Nephron (organoid): ENCODE measurements around the gene RAB40B.

Experiments
- H3K27ac Mint-ChIP-seq, 3 experiments: 2 replicates each; pipeline ENCODE4 v1.8.0; 2020; ENCODE audit warnings: mixed read lengths in 3 of 3, mild to moderate bottlenecking in 2 of 3, moderate library complexity in 1 of 3
- H3K27me3 Mint-ChIP-seq: 2 replicates; pipeline ENCODE4 v1.8.0; 2021; ENCODE audit warnings: low read depth, mild to moderate bottlenecking, moderate library complexity, mixed read lengths
- H3K36me3 Mint-ChIP-seq: 2 replicates; pipeline ENCODE4 v1.8.0; 2020; ENCODE audit warnings: low read depth, mixed read lengths
- H3K4me1 Mint-ChIP-seq: 2 replicates; pipeline ENCODE4 v1.8.0; 2020; ENCODE audit warnings: mixed read lengths
- H3K4me3 Mint-ChIP-seq, 3 experiments: 2 replicates each; pipeline ENCODE4 v1.8.0; 2020; ENCODE audit warnings: mild to moderate bottlenecking in 3 of 3, mixed read lengths in 3 of 3, moderate library complexity in 2 of 3
- H3K9me3 Mint-ChIP-seq: 2 replicates; pipeline ENCODE4 v1.8.0; 2020; ENCODE audit warnings: mixed read lengths
- CTCF ChIP-seq, 3 experiments: fragments of 200-600 bp; sonication (generic); IDR thresholded peaks; one replicate each; pipeline ENCODE4 v1.5.0; 2021; ENCODE audit warnings: antibody characterized with exemption in 3 of 3; ENCODE audit not compliant: unreplicated experiment in 3 of 3

Gene RAB40B

GRCh38 chr17:82684228-82684841 lies 14.2 kb downstream of the RAB40B start:
- Mint-ChIP-seq H3K27ac (peak overlapping the region in 1 of 3 experiments; percentile 52), H3K4me3 (no peak overlapping the region), H3K9me3 (peaks cover 8% of the 10 kb centered on the region), H3K27me3 (no peaks in the 10 kb centered on the region), H3K36me3 (peaks cover 8% of the 10 kb centered on the region), H3K4me1 (peaks cover 8% of the 10 kb centered on the region)
- no peak for TF ChIP-seq CTCF (IDR thresholded peaks at IDR 0.05; ENCODE audit: unreplicated experiment in 3 of 3)

DNA sequence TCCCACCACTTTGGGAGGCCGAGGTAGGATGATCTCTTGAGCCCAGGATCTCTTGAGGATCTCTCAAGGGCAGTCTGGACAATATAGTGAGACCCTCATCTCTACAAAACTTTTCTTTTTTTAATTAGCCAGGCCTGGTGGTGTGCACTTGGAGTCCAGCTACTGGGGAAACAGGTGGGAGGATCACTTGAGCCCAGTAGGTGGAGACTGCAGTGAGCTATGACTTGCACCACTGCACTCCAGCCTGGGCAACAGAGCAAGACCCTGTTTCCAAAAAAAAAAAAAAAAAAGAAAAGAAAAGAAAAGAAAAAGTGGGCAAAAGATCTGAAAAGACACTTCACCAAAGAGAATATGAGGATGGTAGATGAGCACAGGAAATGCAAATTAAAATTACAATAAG lies 15.0 kb downstream of the RAB40B start:
- H3K27me3 Mint-ChIP-seq, result no peaks in the 10 kb centered on the region
- peaks cover 8% of the 10 kb centered on the region for H3K9me3 Mint-ChIP-seq
- TF ChIP-seq CTCF (IDR thresholded peaks at IDR 0.05; ENCODE audit: unreplicated experiment in 3 of 3), result no peak
- H3K36me3 Mint-ChIP-seq, result peaks cover 8% of the 10 kb centered on the region
- peaks cover 9% of the 10 kb centered on the region for H3K4me1 Mint-ChIP-seq
- no peak overlapping the region for H3K4me3 Mint-ChIP-seq
- H3K27ac Mint-ChIP-seq, result no peak overlapping the region

DNA sequence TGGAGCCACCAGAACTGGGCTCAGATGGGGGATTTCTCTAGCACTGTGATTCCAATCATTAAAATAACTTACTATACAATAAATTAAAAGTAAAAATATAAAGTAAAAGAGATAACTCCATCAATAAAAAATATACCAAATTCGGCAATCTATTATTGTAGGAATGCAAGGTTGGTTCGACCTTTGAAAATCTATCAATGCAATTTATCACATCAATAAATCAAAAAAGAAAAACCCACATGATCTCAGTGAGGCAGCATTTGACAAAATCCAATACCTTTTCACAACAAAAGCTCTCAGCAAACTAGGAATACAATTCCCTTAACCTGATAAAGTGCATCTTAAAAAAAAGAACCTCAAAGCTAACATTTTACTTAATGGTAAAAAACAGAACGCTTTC lies 17.0 kb downstream of the RAB40B start:
- Mint-ChIP-seq H3K27ac (no peak overlapping the region), H3K4me1 (peaks cover 11% of the 10 kb centered on the region), H3K27me3 (no peaks in the 10 kb centered on the region), H3K4me3 (no peak overlapping the region), H3K36me3 (peaks cover 8% of the 10 kb centered on the region), H3K9me3 (peaks cover 8% of the 10 kb centered on the region)
- no peak for TF ChIP-seq CTCF (IDR thresholded peaks at IDR 0.05; ENCODE audit: unreplicated experiment in 3 of 3)

- peaks cover 16% of the 10 kb centered on the region for H3K4me1 Mint-ChIP-seq
- no peak for TF ChIP-seq CTCF (IDR thresholded peaks at IDR 0.05; ENCODE audit: unreplicated experiment in 3 of 3)
- H3K27me3 Mint-ChIP-seq, result no peaks in the 10 kb centered on the region
- H3K36me3 Mint-ChIP-seq, result peaks cover 8% of the 10 kb centered on the region
- no peak overlapping the region for H3K4me3 Mint-ChIP-seq
- no peak overlapping the region for H3K27ac Mint-ChIP-seq
- peaks cover 8% of the 10 kb centered on the region for H3K9me3 Mint-ChIP-seq
Measured at GRCh38 chr17:82679586-82680465, 18.7 kb downstream of the RAB40B start.

DNA sequence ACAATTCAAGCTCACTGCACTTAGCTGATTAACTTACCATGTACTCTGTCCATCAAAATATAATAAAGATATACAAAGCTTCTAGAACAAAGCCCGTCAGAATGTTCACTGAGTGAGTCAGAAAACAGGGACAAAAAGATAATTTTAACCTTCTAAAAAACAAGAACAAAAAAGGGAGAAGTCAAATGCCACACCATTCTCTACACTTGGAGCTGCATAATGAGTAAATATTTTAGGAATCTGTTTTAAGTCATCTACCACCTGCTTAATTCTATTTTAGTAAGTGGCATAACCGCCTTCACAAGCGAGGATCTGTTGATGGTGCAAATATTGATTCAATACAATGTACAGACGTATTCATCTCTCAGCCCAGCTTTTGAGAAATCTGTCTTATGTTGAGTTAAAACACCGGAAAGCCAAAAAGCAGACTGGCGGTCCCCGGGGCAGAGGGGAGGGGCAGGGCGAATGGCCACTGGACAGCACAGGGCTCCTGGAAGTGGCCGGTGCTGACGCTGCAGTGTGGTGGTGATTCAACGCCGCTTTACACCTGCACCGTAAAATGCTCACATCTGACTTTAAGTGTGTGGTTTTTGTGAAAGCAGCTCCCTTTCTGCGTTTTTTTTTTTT lies 20.1 kb downstream of the RAB40B start:
- Mint-ChIP-seq H3K4me1 (peaks cover 17% of the 10 kb centered on the region), H3K27me3 (no peaks in the 10 kb centered on the region), H3K36me3 (peaks cover 8% of the 10 kb centered on the region), H3K9me3 (peaks cover 8% of the 10 kb centered on the region), H3K27ac (peak overlapping the region in 1 of 3 experiments; percentile 0), H3K4me3 (no peak overlapping the region)
- no peak for TF ChIP-seq CTCF (IDR thresholded peaks at IDR 0.05; ENCODE audit: unreplicated experiment in 3 of 3)
